SK-N-MC (cell line): ENCODE measurements around the gene FBXO40.

Experiments
- EZH2 ChIP-seq: fragments of 200-600 bp; sonication (generic); IDR thresholded peaks from one replicate; pipeline ENCODE4 v1.6.1; 2017; ENCODE audit warnings: antibody characterized with exemption
- FOXP2 ChIP-seq: optimal IDR thresholded peaks from 2 replicates; pipeline ENCODE3; 2011; ENCODE audit warnings: mild to moderate bottlenecking, moderate library complexity; ENCODE audit not compliant: insufficient read depth; ENCODE audit errors: extremely low read length, control extremely low read depth
- POLR2AphosphoS5 ChIP-seq: IDR thresholded peaks from 2 replicates; pipeline ENCODE4 v1.6.1; 2012; ENCODE audit warnings: mild to moderate bottlenecking, low read depth, low read length, borderline replicate concordance

GRCh38 chr3:121552379-121552778 lies 40.8 kb upstream of the FBXO40 start:
- TF ChIP-seq EZH2 (no peak), POLR2AphosphoS5 (no peak), FOXP2 (no peak)
